ENCODE data around the gene CRYBA2. TPM values are rescaled to one million over a fixed set of nuclear protein-coding genes. Genes with fewer than 3 reads are reported as not detected.

The CRYBA2 gene
- total RNA-seq, 4 donors from 2014 or later: not detected

DNA sequence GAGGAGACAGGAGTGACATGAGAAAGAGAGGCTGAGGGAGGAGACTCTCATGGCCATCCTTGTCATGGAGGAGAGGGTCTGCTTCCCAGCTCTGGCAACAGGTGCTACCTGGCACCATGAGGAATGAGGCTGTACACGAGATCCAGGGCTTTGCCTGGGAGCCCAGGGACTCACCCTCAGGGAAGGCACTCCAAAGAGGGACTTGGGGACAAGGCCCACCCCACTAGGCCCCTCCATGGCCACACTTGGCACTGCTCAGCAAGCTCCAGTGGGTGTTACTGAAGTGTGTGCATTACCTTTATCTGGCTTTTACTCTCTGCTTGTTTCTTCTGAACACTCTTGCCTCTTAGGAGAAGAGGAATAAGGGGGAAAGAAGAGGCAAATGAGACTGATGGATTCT lies 45.4 kb upstream of the CRYBA2 start:
- Histone ChIP-seq H3K9me3 (no peaks in the 10 kb centered on the region), H3K27me3 (peaks cover 29 to 51% (median 36%) of the 10 kb centered on the region in 3 donors), H3K4me3 (no peak overlapping the region), H3K4me1 (peaks cover 0 to 4% of the 10 kb centered on the region in 2 donors), H3K36me3 (no peaks in the 10 kb centered on the region), H3K27ac (no peak overlapping the region)
- in situ Hi-C loops (cut with MboI; ENCODE audit: low sequenced_read_pairs in 4 of 4) (no loop called here), intact Hi-C loops (cut with DNase I; ENCODE audit: low total_unique reads) (no loop called here)
- TF ChIP-seq POLR2A (IDR thresholded peaks at IDR 0.05): no peak
- TF ChIP-seq, protein P1, sequence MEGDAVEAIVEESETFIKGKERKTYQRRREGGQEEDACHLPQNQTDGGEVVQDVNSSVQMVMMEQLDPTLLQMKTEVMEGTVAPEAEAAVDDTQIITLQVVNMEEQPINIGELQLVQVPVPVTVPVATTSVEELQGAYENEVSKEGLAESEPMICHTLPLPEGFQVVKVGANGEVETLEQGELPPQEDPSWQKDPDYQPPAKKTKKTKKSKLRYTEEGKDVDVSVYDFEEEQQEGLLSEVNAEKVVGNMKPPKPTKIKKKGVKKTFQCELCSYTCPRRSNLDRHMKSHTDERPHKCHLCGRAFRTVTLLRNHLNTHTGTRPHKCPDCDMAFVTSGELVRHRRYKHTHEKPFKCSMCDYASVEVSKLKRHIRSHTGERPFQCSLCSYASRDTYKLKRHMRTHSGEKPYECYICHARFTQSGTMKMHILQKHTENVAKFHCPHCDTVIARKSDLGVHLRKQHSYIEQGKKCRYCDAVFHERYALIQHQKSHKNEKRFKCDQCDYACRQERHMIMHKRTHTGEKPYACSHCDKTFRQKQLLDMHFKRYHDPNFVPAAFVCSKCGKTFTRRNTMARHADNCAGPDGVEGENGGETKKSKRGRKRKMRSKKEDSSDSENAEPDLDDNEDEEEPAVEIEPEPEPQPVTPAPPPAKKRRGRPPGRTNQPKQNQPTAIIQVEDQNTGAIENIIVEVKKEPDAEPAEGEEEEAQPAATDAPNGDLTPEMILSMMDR (IDR thresholded peaks at IDR 0.05 in 4 of 5, conservative IDR thresholded peaks at IDR 0.05 in 1 of 5): no peak
- DNase-seq (no peak), ATAC-seq (no peak)

DNA sequence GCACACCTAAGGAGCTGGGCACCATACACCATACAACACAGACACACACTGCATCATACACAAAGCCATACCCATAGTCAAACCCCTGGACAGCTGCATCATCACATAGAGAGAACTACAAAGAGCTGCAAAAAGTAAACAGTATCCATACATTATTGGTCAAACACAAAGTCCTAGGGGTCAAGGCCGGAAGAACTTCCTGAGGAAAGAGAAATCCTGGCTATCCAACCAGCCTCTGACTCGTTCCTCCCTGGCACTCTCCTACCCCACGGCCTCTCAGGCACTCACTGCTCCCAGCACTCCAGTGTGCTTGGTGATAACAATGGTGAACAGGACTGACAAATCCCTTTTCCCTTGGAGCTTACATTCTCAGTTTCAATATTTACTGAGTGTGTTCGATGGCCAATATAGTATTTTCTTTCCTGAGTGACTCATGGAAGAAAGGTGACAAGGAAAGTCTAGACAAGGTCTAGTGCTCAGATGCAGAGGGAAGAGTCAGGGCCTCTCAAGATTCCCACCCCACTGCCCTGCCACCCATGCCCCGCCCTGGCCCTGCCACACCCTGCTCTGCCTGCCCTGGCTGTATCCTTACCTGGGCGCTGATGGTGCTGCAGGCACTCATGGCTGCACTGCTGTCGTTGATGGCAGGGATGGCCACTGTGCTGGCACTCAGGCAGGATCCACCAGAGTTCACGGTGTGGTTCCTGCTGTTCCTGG lies 44.7 kb upstream of the CRYBA2 start:
- ATAC-seq (no peak), DNase-seq (no peak)
- Histone ChIP-seq H3K4me1 (peaks cover 0 to 4% of the 10 kb centered on the region in 2 donors), H3K27ac (no peak overlapping the region), H3K4me3 (no peak overlapping the region), H3K36me3 (no peaks in the 10 kb centered on the region), H3K9me3 (no peaks in the 10 kb centered on the region), H3K27me3 (peaks cover 25 to 50% (median 29%) of the 10 kb centered on the region in 3 donors)
- TF ChIP-seq, protein P1 (IDR thresholded peaks at IDR 0.05 in 4 of 5, conservative IDR thresholded peaks at IDR 0.05 in 1 of 5): no peak
- no peak for TF ChIP-seq POLR2A (IDR thresholded peaks at IDR 0.05)
- intact Hi-C loops (cut with DNase I; ENCODE audit: low total_unique reads): no loop called here
- in situ Hi-C loops (cut with MboI; ENCODE audit: low sequenced_read_pairs in 4 of 4): no loop called here

DNA sequence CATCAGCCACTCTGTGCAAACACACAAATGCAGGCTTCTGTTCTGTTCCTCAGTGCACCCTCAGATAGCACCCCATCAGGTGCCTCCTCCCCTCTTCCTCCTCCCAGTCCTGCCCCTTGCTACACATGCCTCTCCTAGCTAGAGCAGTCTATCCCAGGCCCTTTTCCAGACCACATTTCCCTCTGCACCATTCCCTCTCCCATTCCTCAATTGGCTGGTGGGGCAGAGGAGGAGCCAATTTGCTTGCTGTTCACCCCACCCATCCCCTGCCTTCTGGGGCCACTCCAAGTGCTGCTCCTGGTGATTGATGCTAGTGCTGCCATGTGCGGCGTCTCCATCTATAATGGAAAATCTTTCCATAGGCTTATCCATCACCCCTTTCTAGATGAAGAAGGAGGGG lies 42.7 kb upstream of the CRYBA2 start:
- DNase-seq (no peak), ATAC-seq (no peak)
- intact Hi-C loops (cut with DNase I; ENCODE audit: low total_unique reads): no loop called here
- H3K27ac ChIP-seq: no peak overlapping the region
- in situ Hi-C loops (cut with MboI; ENCODE audit: low sequenced_read_pairs in 4 of 4): no loop called here
- no peaks in the 10 kb centered on the region for H3K36me3 ChIP-seq
- H3K4me1 ChIP-seq: peaks cover 0 to 2% of the 10 kb centered on the region in 2 donors
- H3K9me3 ChIP-seq: no peaks in the 10 kb centered on the region
- peaks cover 9 to 31% (median 18%) of the 10 kb centered on the region in 3 donors for H3K27me3 ChIP-seq
- TF ChIP-seq, protein P1 (IDR thresholded peaks at IDR 0.05 in 4 of 5, conservative IDR thresholded peaks at IDR 0.05 in 1 of 5): no peak
- TF ChIP-seq POLR2A (IDR thresholded peaks at IDR 0.05): no peak
- H3K4me3 ChIP-seq: no peak overlapping the region

DNA sequence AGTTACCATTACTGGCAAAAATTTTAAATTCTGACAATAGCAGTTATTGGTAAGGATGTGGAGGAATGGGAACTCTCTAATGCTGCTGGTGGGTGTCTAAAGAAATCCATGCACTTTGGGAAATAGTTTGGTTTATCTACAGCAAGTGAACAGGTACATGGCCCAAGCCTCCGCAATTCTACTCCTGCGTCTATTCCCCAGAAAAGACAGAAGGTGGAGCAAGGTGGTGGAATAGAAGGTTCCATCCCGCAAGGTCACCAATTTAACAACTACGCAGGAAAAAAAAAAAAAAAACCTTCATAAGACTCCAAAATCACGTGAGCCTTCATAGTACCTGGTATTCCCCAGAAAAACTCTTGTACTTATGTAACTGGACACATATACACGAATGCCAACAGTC lies 41.6 kb upstream of the CRYBA2 start:
- no peak for ATAC-seq

More for the DNA sequence above, 41.6 kb upstream of the CRYBA2 start:
- peaks cover 0 to 20% (median 14%) of the 10 kb centered on the region in 3 donors for H3K27me3 ChIP-seq
- no peaks in the 10 kb centered on the region for H3K4me1 ChIP-seq
- intact Hi-C loops (cut with DNase I; ENCODE audit: low total_unique reads): no loop called here
- H3K4me3 ChIP-seq: no peak overlapping the region
- H3K9me3 ChIP-seq: no peaks in the 10 kb centered on the region
- no peak overlapping the region for H3K27ac ChIP-seq
- no peaks in the 10 kb centered on the region for H3K36me3 ChIP-seq
- in situ Hi-C loops (cut with MboI; ENCODE audit: low sequenced_read_pairs in 4 of 4): no loop called here
- DNase-seq: no peak
- TF ChIP-seq POLR2A (IDR thresholded peaks at IDR 0.05): no peak
- TF ChIP-seq, protein P1 (IDR thresholded peaks at IDR 0.05 in 4 of 5, conservative IDR thresholded peaks at IDR 0.05 in 1 of 5): no peak

Measured in gastrocnemius medialis (tissue), 4 donors.